Measurements from ENCODE around the gene KLK13. TPM values are rescaled to one million over a fixed set of nuclear protein-coding genes. Genes with fewer than 3 reads are reported as not detected.

Gene KLK13
- total RNA-seq, 1 donor from 2014 or later, result not detected

GRCh38 chr19:51020988-51021651 is 43.8 kb downstream of the KLK13 start:
- peak; percentile 60 to 63 for DNase-seq (ENCODE audit: low read depth in 2 of 2)

- no peak for DNase-seq (ENCODE audit: low read depth in 2 of 2)
Observed at GRCh38 chr19:51019544-51019925, 45.4 kb downstream of the KLK13 start, which contains the start of gene KLK10. Gene KLK10 (minus strand): TSS chr19:51019709. CDS start chr19:51019130, 579 bp downstream.

GRCh38 chr19:51018745-51019543 is 45.9 kb downstream of the KLK13 start:
- DNase-seq (ENCODE audit: low read depth in 2 of 2), result no peak

- DNase-seq (ENCODE audit: low read depth in 2 of 2), result peak; percentile 38 to 48
Observed at GRCh38 chr19:51016798-51017683, 47.9 kb downstream of the KLK13 start.

- no peak for DNase-seq (ENCODE audit: low read depth in 2 of 2)
Observed at GRCh38 chr19:51015691-51016267, 49.1 kb downstream of the KLK13 start.

GRCh38 chr19:51014242-51014641 is 50.6 kb downstream of the KLK13 start:
- DNase-seq (ENCODE audit: low read depth in 2 of 2), result no peak

GRCh38 chr19:51012661-51013190 is 52.2 kb downstream of the KLK13 start:
- DNase-seq (ENCODE audit: low read depth in 2 of 2), result no peak

GRCh38 chr19:51010066-51010795 is 54.7 kb downstream of the KLK13 start:
- no peak for DNase-seq (ENCODE audit: low read depth in 2 of 2)

GRCh38 chr19:51009061-51009891 is 55.6 kb downstream of the KLK13 start:
- DNase-seq (ENCODE audit: low read depth in 2 of 2), result no peak

GRCh38 chr19:51007488-51007887 is 57.4 kb downstream of the KLK13 start:
- no peak for DNase-seq (ENCODE audit: low read depth in 2 of 2)

GRCh38 chr19:51006406-51006805 is 58.5 kb downstream of the KLK13 start:
- no peak for DNase-seq (ENCODE audit: low read depth in 2 of 2)

Other genes with a start within 250 kb of the KLK13 start
- gene KLK1, start 241.3 kb downstream of the KLK13 start, total RNA-seq, result not detected in 2 replicates
- not detected in 2 replicates for gene KLK15, start 231.5 kb downstream of the KLK13 start, total RNA-seq
- not detected in 2 replicates for gene KLK3, start 210.2 kb downstream of the KLK13 start, total RNA-seq
- gene KLK2, start 191.7 kb downstream of the KLK13 start, total RNA-seq, result not detected in 2 replicates
- not detected in 2 replicates for gene KLK4, start 153.7 kb downstream of the KLK13 start, total RNA-seq
- gene KLK5, start 112.1 kb downstream of the KLK13 start, total RNA-seq, result not detected in 2 replicates
- gene KLK6, start 95.5 kb downstream of the KLK13 start, total RNA-seq, result not detected in 2 replicates
- gene KLK7, start 81.2 kb downstream of the KLK13 start, total RNA-seq, result not detected in 2 replicates
- not detected in 2 replicates for gene KLK8, start 63.5 kb downstream of the KLK13 start, total RNA-seq
- under 0.01 TPM in 1 of 2 replicates, not detected in the other for gene KLK10, start 45.4 kb downstream of the KLK13 start, total RNA-seq
- not detected in 2 replicates for gene KLK11, start 38.5 kb downstream of the KLK13 start, total RNA-seq
- gene KLK12, start 30.1 kb downstream of the KLK13 start, total RNA-seq, result not detected in 2 replicates
- gene KLK14, start 17.8 kb upstream of the KLK13 start, total RNA-seq, result not detected in 2 replicates
- gene CTU1, start 43.3 kb upstream of the KLK13 start, total RNA-seq, result 4.1 and 7.3 TPM in 2 replicates
- gene SIGLEC9, start 59.8 kb upstream of the KLK13 start, total RNA-seq, result 0.20 and 0.22 TPM in 2 replicates
- not detected in 2 replicates for gene SIGLEC7, start 77.2 kb upstream of the KLK13 start, total RNA-seq
- gene CD33, start 160.0 kb upstream of the KLK13 start, total RNA-seq, result not detected in 2 replicates
- gene SIGLECL1, start 186.0 kb upstream of the KLK13 start, total RNA-seq, result not detected in 2 replicates
- gene IGLON5, start 246.6 kb upstream of the KLK13 start, total RNA-seq, result not detected in 2 replicates

Measured in lung microvascular endothelial cell (primary cell).